Urinary bladder (tissue), 4 donors: Measurements from ENCODE around the gene LCE3B. TPM values are rescaled to one million over a fixed set of nuclear protein-coding genes. Genes with fewer than 3 reads are reported as not detected.
"Not testable (repeated sequence)": the region's sequence is repeated elsewhere in the genome, so short reads cannot be mapped to it uniquely, and the experiment has no call there.

Experiments used
- DNase-seq: peaks from one replicate; pipeline ENCODE4 v3.0.0-alpha.2; 2015; ENCODE audit errors: extremely low spot score
- H3K27ac ChIP-seq: one replicate; pipeline ENCODE4 v1.5.1; 2013; ENCODE audit warnings: low read depth, mild to moderate bottlenecking, moderate library complexity
- H3K36me3 ChIP-seq: one replicate; pipeline ENCODE4 v1.6.1; 2013; ENCODE audit warnings: mild to moderate bottlenecking, moderate library complexity; ENCODE audit not compliant: insufficient read depth
- H3K4me1 ChIP-seq: one replicate; pipeline ENCODE4 v1.6.1; 2013; ENCODE audit warnings: mild to moderate bottlenecking, moderate library complexity; ENCODE audit not compliant: insufficient read depth
- H3K4me3 ChIP-seq: one replicate; pipeline ENCODE4 v1.5.1; 2013; ENCODE audit warnings: low read depth, low read length
- WGBS: extraction: QIAGEN DNeasy Blood & Tissue Kit; methylation state at CpG from one replicate; pipeline ENCODE4 v1.1.7; 2013; 5-methylcytosine and 5-hydroxymethylcytosine counted together
- polyA plus RNA-seq: library from polyadenylated mRNA; stranded (reverse); fragments of 200-250 nt; gene quantifications from one replicate; pipeline ENCODE4 v1.2.3, GENCODE V29; 2013
- total RNA-seq: library from RNA; depleted of rRNA; stranded (reverse); fragments of >200 nt; gene quantifications from one replicate; pipeline ENCODE4 v1.2.3, GENCODE V29; 2014
- donor health status: healthy with polysubstance abuse.
- donor health status: healthy.

Gene LCE3B
- total RNA-seq (not detected), polyA plus RNA-seq (not detected)

- whole genome bisulfite sequencing, result 94% methylated on average over 1 of the region's 1 CpG
- Histone ChIP-seq H3K4me3 (no peak within 1 kb of the TSS), H3K4me1 (no peaks in the 10 kb centered on the region), H3K36me3 (no peaks in the 10 kb centered on the region), H3K27ac (no peak within 1 kb of the TSS)
- no peak for DNase-seq
Measured at GRCh38 chr1:152613511-152613910, at the start of gene LCE3B. Gene LCE3B, plus strand, starts transcription at chr1:152613811. Its CDS starts 0 bp downstream, at chr1:152613811.

- WGBS, result 62% methylated on average over 2 of the region's 2 CpGs
- H3K4me3 ChIP-seq, result no peak overlapping the region
- no peaks in the 10 kb centered on the region for H3K36me3 ChIP-seq
- H3K27ac ChIP-seq, result no peak overlapping the region
- H3K4me1 ChIP-seq, result no peaks in the 10 kb centered on the region
- no peak for DNase-seq
Measured at GRCh38 chr1:152565115-152565514, 48.5 kb upstream of the LCE3B start.

GRCh38 chr1:152565535-152566215, 47.9 kb upstream of the LCE3B start:
- Histone ChIP-seq H3K4me3 (no peak overlapping the region), H3K27ac (no peak overlapping the region), H3K4me1 (no peaks in the 10 kb centered on the region), H3K36me3 (no peaks in the 10 kb centered on the region)
- 83% methylated on average over 14 of the region's 14 CpGs for WGBS
- DNase-seq, result no peak

GRCh38 chr1:152566681-152567080, 46.9 kb upstream of the LCE3B start, which contains the start of gene LCE3E:
Gene LCE3E, minus strand, starts transcription at chr1:152566780. Its CDS starts 572 bp downstream, at chr1:152566208.
- Histone ChIP-seq H3K4me3 (no peak within 1 kb of the TSS), H3K27ac (no peak within 1 kb of the TSS), H3K4me1 (no peaks in the 10 kb centered on the region), H3K36me3 (no peaks in the 10 kb centered on the region)
- 66% methylated on average over 1 of the region's 1 CpG for WGBS
- no peak for DNase-seq

- H3K36me3 ChIP-seq, result no peaks in the 10 kb centered on the region
- no peak overlapping the region for H3K4me3 ChIP-seq
- H3K4me1 ChIP-seq, result no peaks in the 10 kb centered on the region
- H3K27ac ChIP-seq, result no peak overlapping the region
- no peak for DNase-seq
- 87% methylated on average over 2 of the region's 2 CpGs for WGBS
Measured at GRCh38 chr1:152577168-152577567, 36.4 kb upstream of the LCE3B start.

- H3K36me3 ChIP-seq, H3K27ac ChIP-seq, DNase-seq, H3K4me1 ChIP-seq, H3K4me3 ChIP-seq: not testable (repeated sequence)
- WGBS, result 89% methylated on average over 9 of the region's 9 CpGs
Measured at GRCh38 chr1:152579526-152579925, 34.1 kb upstream of the LCE3B start.

- H3K36me3 ChIP-seq, result no peaks in the 10 kb centered on the region
- no peak within 1 kb of the TSS for H3K4me3 ChIP-seq
- no peak for DNase-seq
- WGBS, result 67% methylated on average over 4 of the region's 4 CpGs
- no peaks in the 10 kb centered on the region for H3K4me1 ChIP-seq
- H3K27ac ChIP-seq, result no peak within 1 kb of the TSS
Measured at GRCh38 chr1:152580433-152580832, 33.2 kb upstream of the LCE3B start, which contains the start of gene LCE3D. Gene LCE3D, minus strand, starts transcription at chr1:152580516. Its CDS starts 580 bp downstream, at chr1:152579936.

- no peak overlapping the region for H3K4me3 ChIP-seq
- WGBS, result 66% methylated on average over 1 of the region's 1 CpG
- no peaks in the 10 kb centered on the region for H3K4me1 ChIP-seq
- H3K36me3 ChIP-seq, result no peaks in the 10 kb centered on the region
- DNase-seq, result no peak
- H3K27ac ChIP-seq, result no peak overlapping the region
Measured at GRCh38 chr1:152582647-152583046, 31.0 kb upstream of the LCE3B start.

- WGBS, result 56% methylated on average over 1 of the region's 1 CpG
- Histone ChIP-seq H3K27ac (no peak overlapping the region), H3K36me3 (no peaks in the 10 kb centered on the region), H3K4me3 (no peak overlapping the region), H3K4me1 (no peaks in the 10 kb centered on the region)
- no peak for DNase-seq
Measured at GRCh38 chr1:152585586-152585985, 28.0 kb upstream of the LCE3B start.

GRCh38 chr1:152596986-152597385, 16.6 kb upstream of the LCE3B start:
- no peaks in the 10 kb centered on the region for H3K4me1 ChIP-seq
- DNase-seq, result no peak
- WGBS, result 88% methylated on average over 2 of the region's 2 CpGs

GRCh38 chr1:152599934-152600333, 13.7 kb upstream of the LCE3B start, which contains the start of gene LCE3C:
Gene LCE3C, plus strand, starts transcription at chr1:152600234. Its CDS starts 498 bp downstream, at chr1:152600732.
- WGBS, result 72% methylated on average over 4 of the region's 4 CpGs
- Histone ChIP-seq H3K4me3 (no peak within 1 kb of the TSS), H3K36me3 (no peaks in the 10 kb centered on the region), H3K4me1 (no peaks in the 10 kb centered on the region), H3K27ac (no peak within 1 kb of the TSS)
- DNase-seq, result no peak

More at GRCh38 chr1:152596986-152597385, 16.6 kb upstream of the LCE3B start:
- H3K36me3 ChIP-seq, result no peaks in the 10 kb centered on the region
- H3K27ac ChIP-seq, result no peak overlapping the region
- no peak overlapping the region for H3K4me3 ChIP-seq

GRCh38 chr1:152621993-152622392, 8.4 kb downstream of the LCE3B start:
- no peaks in the 10 kb centered on the region for H3K4me1 ChIP-seq
- no peak overlapping the region for H3K4me3 ChIP-seq
- 64% methylated on average over 3 of the region's 3 CpGs for WGBS
- H3K36me3 ChIP-seq, result no peaks in the 10 kb centered on the region
- no peak for DNase-seq
- H3K27ac ChIP-seq, result no peak overlapping the region

- 42% methylated on average over 10 of the region's 10 CpGs for WGBS
- no peak for DNase-seq
- Histone ChIP-seq H3K27ac (no peak within 1 kb of the TSS), H3K4me3 (no peak within 1 kb of the TSS), H3K36me3 (no peaks in the 10 kb centered on the region), H3K4me1 (no peaks in the 10 kb centered on the region)
Measured at GRCh38 chr1:152622803-152623202, 9.2 kb downstream of the LCE3B start, which contains the start of gene LCE3A. Gene LCE3A, minus strand, starts transcription at chr1:152623103. Its CDS starts 0 bp downstream, at chr1:152623103.

- DNase-seq, result no peak
- no peaks in the 10 kb centered on the region for H3K36me3 ChIP-seq
- 15% methylated on average over 29 of the region's 29 CpGs for WGBS
- no peak overlapping the region for H3K27ac ChIP-seq
- no peak overlapping the region for H3K4me3 ChIP-seq
- no peaks in the 10 kb centered on the region for H3K4me1 ChIP-seq
Measured at GRCh38 chr1:152623203-152623844, 9.7 kb downstream of the LCE3B start.
